IMR-90 (cell line): ENCODE results near the gene MAOA. TPM values are rescaled to one million over a fixed set of nuclear protein-coding genes. Genes with fewer than 3 reads are reported as not detected.
"Not testable (repeated sequence)": the region's sequence is repeated elsewhere in the genome, so short reads cannot be mapped to it uniquely, and the experiment has no call there.

ENCODE experiments used
- ATAC-seq: fragments of 200-7000 bp; cut with Tn5 transposase; 2 replicates; pipeline ENCODE4 v1.9.1; 2020; ENCODE audit warnings: low read depth, mild to moderate bottlenecking, moderate library complexity
- BruUV-seq: library from RNA; stranded (reverse); fragments of 400-500 nt; replicated peaks from 2 replicates; lab custom pipeline; 2021; lab: Mats Ljungman, UMichigan
- CTCF ChIA-PET: fragments of 300-600 bp; formaldehyde crosslinking; extraction: SDS; loops from one replicate; lab custom pipeline; 2021; ENCODE audit warnings: antibody characterized with exemption; lab: Yijun Ruan, JAX
- POLR2A ChIA-PET: fragments of 300-600 bp; sonication (Branson Sonifier 250); formaldehyde crosslinking; loops from one replicate; lab custom pipeline; 2022; ENCODE audit warnings: antibody characterized with exemption; ENCODE audit not compliant: unreplicated experiment; lab: Charles Lee
- DNase-seq: peaks from one replicate; pipeline ENCODE4 v3.0.0; 2013
- H2AFZ ChIP-seq: replicated peaks from 2 replicates; pipeline ENCODE3; 2013; ENCODE audit warnings: low read length, mild to moderate bottlenecking; ENCODE audit not compliant: poor library complexity
- H2AK5ac ChIP-seq: 2 replicates; pipeline ENCODE4 v1.6.1; 2013; ENCODE audit warnings: low read depth, low read length, inconsistent platforms
- H2AK9ac ChIP-seq: replicated peaks from 2 replicates; pipeline ENCODE3; 2013; ENCODE audit warnings: mild to moderate bottlenecking, low read depth, low read length, moderate library complexity; ENCODE audit not compliant: poor library complexity
- H2BK120ac ChIP-seq: 2 replicates; pipeline ENCODE4 v1.6.1; 2013; ENCODE audit warnings: low read depth, low read length, inconsistent platforms
- H2BK15ac ChIP-seq: 3 replicates; pipeline ENCODE4 v1.6.1; 2013; ENCODE audit warnings: low read depth, low read length, inconsistent platforms
- H2BK20ac ChIP-seq: 2 replicates; pipeline ENCODE4 v1.6.1; 2013; ENCODE audit warnings: low read depth, mild to moderate bottlenecking, inconsistent platforms, low read length, moderate library complexity
- H2BK5ac ChIP-seq: 2 replicates; pipeline ENCODE4 v1.6.1; 2013; ENCODE audit warnings: mild to moderate bottlenecking, low read depth, low read length, inconsistent platforms; ENCODE audit not compliant: poor library complexity, severe bottlenecking
- H3K14ac ChIP-seq: replicated peaks from 2 replicates; pipeline ENCODE4 v1.6.1; 2013; ENCODE audit warnings: low read depth, low read length, inconsistent platforms
- H3K18ac ChIP-seq: 2 replicates; pipeline ENCODE4 v1.6.1; 2013; ENCODE audit warnings: low read depth, low read length, control low read depth
- H3K23ac ChIP-seq: 2 replicates; pipeline ENCODE4 v1.6.1; 2013; ENCODE audit warnings: low read depth, low read length, inconsistent platforms
- H3K27ac ChIP-seq: 2 replicates; pipeline ENCODE4 v1.5.1; 2013; ENCODE audit warnings: mild to moderate bottlenecking, control low read depth, low read length; ENCODE audit not compliant: insufficient read depth
- H3K27me3 ChIP-seq: 2 replicates; pipeline ENCODE4 v1.6.1; 2013; ENCODE audit warnings: low read length; ENCODE audit not compliant: control insufficient read depth, insufficient read depth
- H3K36me3 ChIP-seq: 2 replicates; pipeline ENCODE4 v1.6.1; 2013; ENCODE audit warnings: low read length, mixed read lengths; ENCODE audit not compliant: control insufficient read depth, insufficient read depth
- H3K4ac ChIP-seq: 2 replicates; pipeline ENCODE4 v1.6.1; 2013; ENCODE audit warnings: low read depth, low read length, inconsistent platforms
- H3K4me1 ChIP-seq: 2 replicates; pipeline ENCODE4 v1.6.1; 2013; ENCODE audit warnings: low read length, mixed read lengths; ENCODE audit not compliant: control insufficient read depth, insufficient read depth
- H3K4me2 ChIP-seq: 2 replicates; pipeline ENCODE4 v1.6.1; 2013; ENCODE audit warnings: low read depth, mild to moderate bottlenecking, control low read depth, low read length, moderate library complexity
- H3K4me3 ChIP-seq: 2 replicates; pipeline ENCODE4 v1.5.1; 2013; ENCODE audit warnings: low read depth, mild to moderate bottlenecking, control low read depth, low read length, moderate library complexity; ENCODE audit not compliant: insufficient read depth
- H3K56ac ChIP-seq: 2 replicates; pipeline ENCODE4 v1.6.1; 2013; ENCODE audit warnings: low read length, inconsistent platforms; ENCODE audit not compliant: insufficient read depth; ENCODE audit errors: extremely low read depth
- H3K79me1 ChIP-seq, 2 experiments: 2 replicates each; pipeline ENCODE4 v1.6.1; 2013; ENCODE audit warnings: low read length in 2 of 2, inconsistent platforms in 1 of 2, low read depth in 1 of 2
- H3K9ac ChIP-seq: 2 replicates; pipeline ENCODE4 v1.6.1; 2013; ENCODE audit warnings: low read depth, low read length, control low read depth
- H3K9me1 ChIP-seq: 2 replicates; pipeline ENCODE4 v1.6.1; 2013; ENCODE audit warnings: low read length, inconsistent platforms; ENCODE audit not compliant: insufficient read depth
- H3K9me3 ChIP-seq: 2 replicates; pipeline ENCODE4 v1.6.1; 2013; ENCODE audit warnings: low read length; ENCODE audit not compliant: control insufficient read depth, insufficient read depth
- H4K20me1 ChIP-seq: 2 replicates; pipeline ENCODE4 v1.6.1; 2013; ENCODE audit warnings: low read length, inconsistent platforms; ENCODE audit not compliant: insufficient read depth
- H4K5ac ChIP-seq: 2 replicates; pipeline ENCODE4 v1.6.1; 2013; ENCODE audit warnings: mild to moderate bottlenecking, low read depth, low read length, control low read depth
- H4K8ac ChIP-seq, 2 experiments: 2 replicates each; pipeline ENCODE4 v1.6.1; 2013; ENCODE audit warnings: low read depth in 2 of 2, low read length in 2 of 2, control low read depth in 1 of 2, inconsistent platforms in 1 of 2
- H4K91ac ChIP-seq: 2 replicates; pipeline ENCODE4 v1.6.1; 2013; ENCODE audit warnings: low read depth, low read length, inconsistent platforms; ENCODE audit not compliant: insufficient read depth
- CEBPB ChIP-seq: IDR thresholded peaks from 2 replicates; pipeline ENCODE4 v1.6.1; 2012; ENCODE audit warnings: low read depth, low read length, improper control_type of control experiment
- WGBS, 2 experiments: methylation state at CpG; one replicate each; pipeline versions ENCODE4 v1.1.5 to v1.1.7; 2013; ENCODE audit warnings: missing lambda C conversion rate in 2 of 2; ENCODE audit not compliant: insufficient read length in 1 of 2; ENCODE audit errors: extremely low coverage in 2 of 2; 5-methylcytosine and 5-hydroxymethylcytosine counted together
- dilution Hi-C: fragments of 300-500 bp; cut with HindIII; formaldehyde crosslinking; loops from one replicate; pipeline ENCODE4 v1.14.3; 2018; ENCODE audit warnings: low sequenced_read_pairs; ENCODE audit not compliant: unreplicated experiment
- in situ Hi-C: fragments of 300-500 bp; cut with MboI; formaldehyde crosslinking; loops from 3 replicates; pipeline ENCODE4 v1.14.3; 2019; ENCODE audit warnings: low sequenced_read_pairs, inconsistent platforms, mixed read lengths
- intact Hi-C: fragments of 100-400 bp; cut with micrococcal nuclease; formaldehyde crosslinking; loops from 2 replicates; pipeline ENCODE4 v1.10.0; 2022
- polyA plus RNA-seq, 3 experiments: library from polyadenylated mRNA; depleted of rRNA; stranded (reverse); fragments of >200 nt; gene quantifications; 2 replicates each; pipeline ENCODE4 v1.2.3, GENCODE V29; 2012; ENCODE audit warnings: low replicate concordance in 1 of 3
- total RNA-seq: library from RNA; depleted of rRNA; stranded (reverse); fragments of >200 nt; gene quantifications from 2 replicates; pipeline ENCODE4 v1.2.3, GENCODE V29; 2012

MAOA gene
- total and polyA plus RNA-seq, 2 of the 4 experiments (the other 2 are of a cell fraction) = 0.14 to 0.36 TPM

DNA sequence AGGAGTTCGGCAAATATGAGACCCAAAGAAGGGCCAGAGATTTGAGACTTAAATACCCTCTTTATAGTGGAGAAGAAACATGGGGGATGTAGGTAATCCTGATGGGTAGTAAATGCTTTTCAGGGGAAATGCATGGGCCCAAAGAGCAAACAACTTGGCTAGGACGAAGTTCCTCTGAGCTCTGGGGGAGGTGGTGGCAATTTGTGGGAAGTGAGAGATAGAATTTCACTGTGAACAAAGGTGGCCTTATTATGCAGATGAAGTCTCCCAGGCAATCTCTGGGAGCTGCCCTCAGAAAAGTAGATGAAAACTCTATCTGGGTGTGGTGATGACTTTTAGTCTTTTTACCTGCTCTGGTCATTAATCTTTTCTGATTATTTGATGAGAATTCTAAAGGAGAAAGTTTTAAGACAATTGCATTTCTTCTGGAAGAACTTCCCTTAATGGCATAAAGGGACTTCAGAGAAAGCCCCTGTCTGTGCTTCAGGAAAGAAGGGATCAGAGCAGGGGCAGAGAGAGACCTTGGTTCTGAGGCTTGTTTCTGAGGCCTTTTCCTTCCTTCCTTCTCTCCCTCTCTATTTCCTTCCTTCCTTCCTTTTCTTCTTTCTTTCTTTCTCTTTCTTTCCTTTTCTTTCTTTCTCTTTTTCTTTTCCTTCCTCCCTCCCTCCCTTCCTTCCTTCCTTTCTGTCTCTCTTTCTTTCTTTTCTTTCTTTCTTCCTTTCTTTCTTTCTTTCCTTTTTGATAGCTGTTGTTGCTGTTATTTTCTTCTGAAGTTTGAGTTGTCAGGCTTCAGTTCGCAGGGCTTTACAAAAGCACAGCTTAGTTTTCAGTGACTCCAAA, 37.5 kb upstream of the MAOA start (continued):
- TF ChIP-seq CEBPB = no peak

DNA sequence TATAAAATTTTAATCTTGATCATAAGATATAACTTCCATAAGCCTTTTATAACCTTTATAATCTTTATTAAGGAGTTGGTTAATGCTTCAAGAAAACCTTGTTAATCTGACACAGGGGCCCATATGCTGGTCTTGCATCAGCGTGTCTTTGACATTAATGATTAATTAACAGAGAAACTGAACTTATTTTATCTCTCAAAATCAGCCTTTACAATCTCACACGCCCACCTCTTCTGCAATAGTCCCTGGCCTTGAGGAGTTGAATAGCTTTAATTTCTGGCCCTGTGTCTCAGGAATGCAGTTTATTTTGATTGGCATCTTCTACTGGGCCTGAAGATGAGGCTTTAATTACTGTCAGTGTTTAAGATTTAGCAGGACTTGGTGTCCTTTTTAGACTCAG, 36.2 kb upstream of the MAOA start:
- H3K4me1 ChIP-seq, H3K18ac ChIP-seq, H2AK5ac ChIP-seq, H2BK15ac ChIP-seq, POLR2A ChIA-PET, H3K56ac ChIP-seq, H3K27me3 ChIP-seq, intact Hi-C loops, H3K23ac ChIP-seq, H2BK120ac ChIP-seq, H3K4me2 ChIP-seq, H3K36me3 ChIP-seq, H4K8ac ChIP-seq, H3K9ac ChIP-seq, H2BK5ac ChIP-seq, dilution Hi-C loops, in situ Hi-C loops, DNase-seq, BruUV-seq, H3K27ac ChIP-seq, H4K91ac ChIP-seq, H3K4me3 ChIP-seq, CTCF ChIA-PET, ATAC-seq, H3K14ac ChIP-seq, H4K5ac ChIP-seq, H2AK9ac ChIP-seq, H3K79me1 ChIP-seq, H3K4ac ChIP-seq, H3K9me1 ChIP-seq, H4K20me1 ChIP-seq, H2BK20ac ChIP-seq, H3K9me3 ChIP-seq, H2AFZ ChIP-seq: not testable (repeated sequence)
- WGBS, 2 experiments = no CpG with 5 or more reads among the region's 2 CpGs
